K562 (cell line): ENCODE measurements around the gene PARK7. TPM values are rescaled to one million over a fixed set of nuclear protein-coding genes. Genes with fewer than 3 reads are reported as not detected.

Experiments
- ETV6 ChIP-seq, 3 experiments: fragments of 150-350 bp in 1 of 3; sonication (generic) in 1 of 3; formaldehyde crosslinking in 1 of 3; IDR thresholded peaks; 2 replicates each; pipeline versions ENCODE4 v1.6.1 to v1.8.0; 2014 to 2022; ENCODE audit warnings: borderline replicate concordance in 2 of 3, low read depth in 2 of 3, antibody characterized with exemption in 1 of 3, low read length in 1 of 3, mild to moderate bottlenecking in 1 of 3, missing genetic modification reagents in 1 of 3
- GABPA ChIP-seq: fragments of 200-800 bp; sonication (Bioruptor generic); conservative IDR thresholded peaks from 2 replicates; pipeline ENCODE4 v1.6.1; 2016; ENCODE audit warnings: low read depth, missing genetic modification characterization, missing compliant biosample characterization
- MCM7 ChIP-seq, 2 experiments: fragments of 450-650 bp; IDR thresholded peaks; 2 replicates each; pipeline ENCODE4 v1.6.1; 2016 to 2018
- MEF2D ChIP-seq: conservative IDR thresholded peaks from 2 replicates; pipeline ENCODE4 v1.6.1; 2016; ENCODE audit warnings: low read depth, missing genetic modification characterization, missing compliant biosample characterization
- TRIM28 ChIP-seq: fragments of 450-650 bp; IDR thresholded peaks from 2 replicates; pipeline ENCODE4 v1.6.1; 2017
- ZC3H11A ChIP-seq: IDR thresholded peaks from 2 replicates; pipeline ENCODE4 v1.6.1; 2012; ENCODE audit warnings: low read depth, low read length, improper control_type of control experiment
- ZFP36 ChIP-seq: fragments of 150-350 bp; IDR thresholded peaks from 2 replicates; pipeline ENCODE4 v1.6.1; 2018; ENCODE audit warnings: low read length, low read depth; ENCODE audit not compliant: partially characterized antibody
- ZZZ3 ChIP-seq: fragments of 450-650 bp; IDR thresholded peaks from 2 replicates; pipeline ENCODE4 v1.6.1; 2016; ENCODE audit warnings: antibody characterized with exemption, mild to moderate bottlenecking, moderate library complexity
- polyA plus RNA-seq, 8 experiments: library from polyadenylated mRNA; depleted of rRNA in 4 of 8; stranded (reverse) in 5 of 8; unstranded in 3 of 8; fragments of >200 nt; fragmentation: Nextera tagmentation in 2 of 8; fragmentation: Illumina TruSeq in 1 of 8; extraction: Ambion mirVana in 2 of 8; extraction: Trizol in 1 of 8; gene quantifications; 2 replicates each; pipeline versions ENCODE4 v1.2.1 to v1.2.3, GENCODE V29; 2011 to 2014; ENCODE audit warnings: inconsistent platforms in 1 of 8, missing spikeins in 1 of 8
- total RNA-seq, 7 experiments: library from RNA; depleted of rRNA in 6 of 7; stranded (reverse); fragments of >200 nt in 6 of 7; fragmentation: Illumina TruSeq in 2 of 7; extraction: Trizol in 2 of 7; gene quantifications; 2 replicates each; pipeline versions ENCODE4 v1.2.1 to v1.2.3, GENCODE V29; 2011 to 2021; ENCODE audit warnings: low replicate concordance in 1 of 7
- TF ChIP-seq, protein P1 (sequence below): fragments of 450-650 bp; IDR thresholded peaks from 2 replicates; pipeline ENCODE4 v1.6.1; 2016; ENCODE audit warnings: mild to moderate bottlenecking, moderate library complexity
- TF ChIP-seq, protein P2 (sequence below), 2 experiments: fragments of 250-450 bp in 1 of 2; fragments of 450-650 bp in 1 of 2; sonication (Bioruptor Pico) in 1 of 2; IDR thresholded peaks; 2 replicates each; pipeline versions ENCODE4 v1.6.1 to v1.8.0; 2016 to 2021; ENCODE audit warnings: mild to moderate bottlenecking in 2 of 2, moderate library complexity in 2 of 2, missing compliant biosample characterization in 1 of 2, missing genetic modification characterization in 1 of 2
- TF ChIP-seq, protein P3 (sequence below): fragments of 250-450 bp; sonication (Bioruptor Pico); IDR thresholded peaks from 2 replicates; pipeline ENCODE4 v1.9.0; 2021; ENCODE audit warnings: mild to moderate bottlenecking
- TF ChIP-seq, protein P4 (sequence below): fragments of 450-650 bp; IDR thresholded peaks from 2 replicates; pipeline ENCODE4 v1.7.0; 2016; ENCODE audit warnings: borderline replicate concordance

PARK7 gene
- total and polyA plus RNA-seq, 9 of the 15 experiments (the other 6 are each of a cell fraction or from before 2014, with no cell fraction given) = 374 to 1,298 (median 484) TPM

DNA sequence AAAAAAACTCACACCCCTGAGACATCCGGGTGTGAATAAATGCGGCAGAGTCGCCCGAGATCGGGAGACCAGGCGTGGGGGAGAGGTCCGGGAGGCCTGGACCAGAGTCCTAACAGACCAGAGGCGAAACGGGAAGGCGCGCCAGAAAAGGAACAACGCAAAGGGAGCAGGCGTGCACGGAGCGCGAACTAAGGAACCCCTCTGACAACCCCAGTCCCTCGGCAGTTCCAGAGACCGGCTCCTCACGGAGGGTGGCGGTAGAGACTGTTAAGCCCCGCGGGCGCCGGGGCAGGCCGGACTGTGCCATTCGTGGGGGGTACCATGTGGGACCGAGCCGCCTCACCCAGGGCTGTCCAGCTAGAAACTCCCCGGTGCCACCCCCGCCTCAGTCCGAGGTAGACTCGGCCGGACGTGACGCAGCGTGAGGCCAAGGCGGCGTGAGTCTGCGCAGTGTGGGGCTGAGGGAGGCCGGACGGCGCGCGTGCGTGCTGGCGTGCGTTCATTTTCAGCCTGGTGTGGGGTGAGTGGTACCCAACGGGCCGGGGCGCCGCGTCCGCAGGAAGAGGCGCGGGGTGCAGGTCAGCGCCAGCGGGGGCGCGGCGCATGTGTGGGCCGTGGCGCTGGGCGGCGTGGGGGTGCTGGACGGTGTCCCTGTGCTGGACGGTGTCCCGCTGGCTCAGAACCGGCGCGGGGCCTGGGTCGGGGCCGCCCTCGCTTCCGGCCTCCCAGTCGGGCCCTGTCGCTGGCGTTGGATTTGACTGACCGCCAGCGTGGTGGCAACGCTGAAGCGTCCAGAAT lies at the start of gene PARK7 (continued):
- TF ChIP-seq, protein P1, sequence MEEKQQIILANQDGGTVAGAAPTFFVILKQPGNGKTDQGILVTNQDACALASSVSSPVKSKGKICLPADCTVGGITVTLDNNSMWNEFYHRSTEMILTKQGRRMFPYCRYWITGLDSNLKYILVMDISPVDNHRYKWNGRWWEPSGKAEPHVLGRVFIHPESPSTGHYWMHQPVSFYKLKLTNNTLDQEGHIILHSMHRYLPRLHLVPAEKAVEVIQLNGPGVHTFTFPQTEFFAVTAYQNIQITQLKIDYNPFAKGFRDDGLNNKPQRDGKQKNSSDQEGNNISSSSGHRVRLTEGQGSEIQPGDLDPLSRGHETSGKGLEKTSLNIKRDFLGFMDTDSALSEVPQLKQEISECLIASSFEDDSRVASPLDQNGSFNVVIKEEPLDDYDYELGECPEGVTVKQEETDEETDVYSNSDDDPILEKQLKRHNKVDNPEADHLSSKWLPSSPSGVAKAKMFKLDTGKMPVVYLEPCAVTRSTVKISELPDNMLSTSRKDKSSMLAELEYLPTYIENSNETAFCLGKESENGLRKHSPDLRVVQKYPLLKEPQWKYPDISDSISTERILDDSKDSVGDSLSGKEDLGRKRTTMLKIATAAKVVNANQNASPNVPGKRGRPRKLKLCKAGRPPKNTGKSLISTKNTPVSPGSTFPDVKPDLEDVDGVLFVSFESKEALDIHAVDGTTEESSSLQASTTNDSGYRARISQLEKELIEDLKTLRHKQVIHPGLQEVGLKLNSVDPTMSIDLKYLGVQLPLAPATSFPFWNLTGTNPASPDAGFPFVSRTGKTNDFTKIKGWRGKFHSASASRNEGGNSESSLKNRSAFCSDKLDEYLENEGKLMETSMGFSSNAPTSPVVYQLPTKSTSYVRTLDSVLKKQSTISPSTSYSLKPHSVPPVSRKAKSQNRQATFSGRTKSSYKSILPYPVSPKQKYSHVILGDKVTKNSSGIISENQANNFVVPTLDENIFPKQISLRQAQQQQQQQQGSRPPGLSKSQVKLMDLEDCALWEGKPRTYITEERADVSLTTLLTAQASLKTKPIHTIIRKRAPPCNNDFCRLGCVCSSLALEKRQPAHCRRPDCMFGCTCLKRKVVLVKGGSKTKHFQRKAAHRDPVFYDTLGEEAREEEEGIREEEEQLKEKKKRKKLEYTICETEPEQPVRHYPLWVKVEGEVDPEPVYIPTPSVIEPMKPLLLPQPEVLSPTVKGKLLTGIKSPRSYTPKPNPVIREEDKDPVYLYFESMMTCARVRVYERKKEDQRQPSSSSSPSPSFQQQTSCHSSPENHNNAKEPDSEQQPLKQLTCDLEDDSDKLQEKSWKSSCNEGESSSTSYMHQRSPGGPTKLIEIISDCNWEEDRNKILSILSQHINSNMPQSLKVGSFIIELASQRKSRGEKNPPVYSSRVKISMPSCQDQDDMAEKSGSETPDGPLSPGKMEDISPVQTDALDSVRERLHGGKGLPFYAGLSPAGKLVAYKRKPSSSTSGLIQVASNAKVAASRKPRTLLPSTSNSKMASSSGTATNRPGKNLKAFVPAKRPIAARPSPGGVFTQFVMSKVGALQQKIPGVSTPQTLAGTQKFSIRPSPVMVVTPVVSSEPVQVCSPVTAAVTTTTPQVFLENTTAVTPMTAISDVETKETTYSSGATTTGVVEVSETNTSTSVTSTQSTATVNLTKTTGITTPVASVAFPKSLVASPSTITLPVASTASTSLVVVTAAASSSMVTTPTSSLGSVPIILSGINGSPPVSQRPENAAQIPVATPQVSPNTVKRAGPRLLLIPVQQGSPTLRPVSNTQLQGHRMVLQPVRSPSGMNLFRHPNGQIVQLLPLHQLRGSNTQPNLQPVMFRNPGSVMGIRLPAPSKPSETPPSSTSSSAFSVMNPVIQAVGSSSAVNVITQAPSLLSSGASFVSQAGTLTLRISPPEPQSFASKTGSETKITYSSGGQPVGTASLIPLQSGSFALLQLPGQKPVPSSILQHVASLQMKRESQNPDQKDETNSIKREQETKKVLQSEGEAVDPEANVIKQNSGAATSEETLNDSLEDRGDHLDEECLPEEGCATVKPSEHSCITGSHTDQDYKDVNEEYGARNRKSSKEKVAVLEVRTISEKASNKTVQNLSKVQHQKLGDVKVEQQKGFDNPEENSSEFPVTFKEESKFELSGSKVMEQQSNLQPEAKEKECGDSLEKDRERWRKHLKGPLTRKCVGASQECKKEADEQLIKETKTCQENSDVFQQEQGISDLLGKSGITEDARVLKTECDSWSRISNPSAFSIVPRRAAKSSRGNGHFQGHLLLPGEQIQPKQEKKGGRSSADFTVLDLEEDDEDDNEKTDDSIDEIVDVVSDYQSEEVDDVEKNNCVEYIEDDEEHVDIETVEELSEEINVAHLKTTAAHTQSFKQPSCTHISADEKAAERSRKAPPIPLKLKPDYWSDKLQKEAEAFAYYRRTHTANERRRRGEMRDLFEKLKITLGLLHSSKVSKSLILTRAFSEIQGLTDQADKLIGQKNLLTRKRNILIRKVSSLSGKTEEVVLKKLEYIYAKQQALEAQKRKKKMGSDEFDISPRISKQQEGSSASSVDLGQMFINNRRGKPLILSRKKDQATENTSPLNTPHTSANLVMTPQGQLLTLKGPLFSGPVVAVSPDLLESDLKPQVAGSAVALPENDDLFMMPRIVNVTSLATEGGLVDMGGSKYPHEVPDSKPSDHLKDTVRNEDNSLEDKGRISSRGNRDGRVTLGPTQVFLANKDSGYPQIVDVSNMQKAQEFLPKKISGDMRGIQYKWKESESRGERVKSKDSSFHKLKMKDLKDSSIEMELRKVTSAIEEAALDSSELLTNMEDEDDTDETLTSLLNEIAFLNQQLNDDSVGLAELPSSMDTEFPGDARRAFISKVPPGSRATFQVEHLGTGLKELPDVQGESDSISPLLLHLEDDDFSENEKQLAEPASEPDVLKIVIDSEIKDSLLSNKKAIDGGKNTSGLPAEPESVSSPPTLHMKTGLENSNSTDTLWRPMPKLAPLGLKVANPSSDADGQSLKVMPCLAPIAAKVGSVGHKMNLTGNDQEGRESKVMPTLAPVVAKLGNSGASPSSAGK = peak; percentile 66
- TF ChIP-seq MCM7 (IDR thresholded peaks at IDR 0.05) = no peak
- peak; percentile 28 for TF ChIP-seq MEF2D (tag)
- TF ChIP-seq ZZZ3 = peak; percentile 68; the same call in 1 of the 2 replicates
- peak; percentile 48; the same call in 1 of the 2 replicates for TF ChIP-seq ZC3H11A
- no peak for TF ChIP-seq ETV6 (IDR thresholded peaks at IDR 0.05; ENCODE audit: borderline replicate concordance in 1 of 2, low read depth in 2 of 2, low read length in 1 of 2)
- peak; percentile 88; the same call in 1 of the 2 replicates for TF ChIP-seq ETV6 (CRISPR knock-in tag; IDR thresholded peaks at IDR 0.05; ENCODE audit: borderline replicate concordance)
- TF ChIP-seq, protein P2, sequence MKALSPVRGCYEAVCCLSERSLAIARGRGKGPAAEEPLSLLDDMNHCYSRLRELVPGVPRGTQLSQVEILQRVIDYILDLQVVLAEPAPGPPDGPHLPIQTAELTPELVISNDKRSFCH (CRISPR knock-in tag; IDR thresholded peaks at IDR 0.05) = no peak
- TF ChIP-seq, protein P2 (tag; IDR thresholded peaks at IDR 0.05) = peak; percentile 65
- TF ChIP-seq TRIM28 = peak; percentile 68; the same call in 1 of the 2 replicates
- TF ChIP-seq, protein P3, sequence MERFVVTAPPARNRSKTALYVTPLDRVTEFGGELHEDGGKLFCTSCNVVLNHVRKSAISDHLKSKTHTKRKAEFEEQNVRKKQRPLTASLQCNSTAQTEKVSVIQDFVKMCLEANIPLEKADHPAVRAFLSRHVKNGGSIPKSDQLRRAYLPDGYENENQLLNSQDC (CRISPR knock-in tag) = no peak
- TF ChIP-seq ZFP36 = peak; percentile 63
- TF ChIP-seq GABPA (tag) = peak; percentile 95
- TF ChIP-seq, protein P4, sequence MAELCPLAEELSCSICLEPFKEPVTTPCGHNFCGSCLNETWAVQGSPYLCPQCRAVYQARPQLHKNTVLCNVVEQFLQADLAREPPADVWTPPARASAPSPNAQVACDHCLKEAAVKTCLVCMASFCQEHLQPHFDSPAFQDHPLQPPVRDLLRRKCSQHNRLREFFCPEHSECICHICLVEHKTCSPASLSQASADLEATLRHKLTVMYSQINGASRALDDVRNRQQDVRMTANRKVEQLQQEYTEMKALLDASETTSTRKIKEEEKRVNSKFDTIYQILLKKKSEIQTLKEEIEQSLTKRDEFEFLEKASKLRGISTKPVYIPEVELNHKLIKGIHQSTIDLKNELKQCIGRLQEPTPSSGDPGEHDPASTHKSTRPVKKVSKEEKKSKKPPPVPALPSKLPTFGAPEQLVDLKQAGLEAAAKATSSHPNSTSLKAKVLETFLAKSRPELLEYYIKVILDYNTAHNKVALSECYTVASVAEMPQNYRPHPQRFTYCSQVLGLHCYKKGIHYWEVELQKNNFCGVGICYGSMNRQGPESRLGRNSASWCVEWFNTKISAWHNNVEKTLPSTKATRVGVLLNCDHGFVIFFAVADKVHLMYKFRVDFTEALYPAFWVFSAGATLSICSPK = no peak
